ENCODE results near the gene BEX3.
"Not testable (repeated sequence)": the region's sequence is repeated elsewhere in the genome, so short reads cannot be mapped to it uniquely, and the experiment has no call there.

Gene BEX3

GRCh38 chrX:103384672-103385071, 8.3 kb downstream of the BEX3 start:
- no peak for DNase-seq

- DNase-seq = not testable (repeated sequence)
These were observed 9.0 kb downstream of the BEX3 start for GRCh38 chrX:103385283-103385830.

- no peak for DNase-seq
These were observed 10.0 kb downstream of the BEX3 start for GRCh38 chrX:103386332-103386731.

- no peak for DNase-seq
These were observed 17.1 kb downstream of the BEX3 start for GRCh38 chrX:103393487-103393886.

- DNase-seq = peak; percentile 0
These were observed 19.8 kb downstream of the BEX3 start for GRCh38 chrX:103396186-103396585.

- no peak for DNase-seq
These were observed 20.3 kb downstream of the BEX3 start for GRCh38 chrX:103396660-103397059.

GRCh38 chrX:103397707-103398106, 21.4 kb downstream of the BEX3 start:
- DNase-seq = no peak

GRCh38 chrX:103398421-103398864, 22.1 kb downstream of the BEX3 start:
- DNase-seq = no peak

- no peak for DNase-seq
These were observed 23.4 kb downstream of the BEX3 start for GRCh38 chrX:103399744-103400143.

- DNase-seq = no peak
These were observed 24.6 kb downstream of the BEX3 start for GRCh38 chrX:103400931-103401330.

GRCh38 chrX:103404231-103405008, 28.1 kb downstream of the BEX3 start:
- peak; percentile 9 for DNase-seq

GRCh38 chrX:103405009-103405333, 28.6 kb downstream of the BEX3 start:
- no peak for DNase-seq

GRCh38 chrX:103406256-103406655, 29.9 kb downstream of the BEX3 start:
- DNase-seq = no peak

- no peak for DNase-seq
These were observed 31.4 kb downstream of the BEX3 start for GRCh38 chrX:103407776-103408175.

- not testable (repeated sequence) for DNase-seq
These were observed 35.4 kb downstream of the BEX3 start for GRCh38 chrX:103411721-103412120.

- no peak for DNase-seq
These were observed 37.5 kb downstream of the BEX3 start for GRCh38 chrX:103413705-103414387.

- DNase-seq = no peak
These were observed 38.2 kb downstream of the BEX3 start for GRCh38 chrX:103414561-103414960.

GRCh38 chrX:103415068-103415467, 38.7 kb downstream of the BEX3 start:
- no peak for DNase-seq

GRCh38 chrX:103415528-103415927, 39.2 kb downstream of the BEX3 start:
- DNase-seq = no peak

- DNase-seq = no peak
These were observed 41.0 kb downstream of the BEX3 start for GRCh38 chrX:103417370-103417769.

- DNase-seq = no peak
These were observed 41.6 kb downstream of the BEX3 start for GRCh38 chrX:103417933-103418332.

GRCh38 chrX:103418811-103419340, 42.5 kb downstream of the BEX3 start:
- DNase-seq = no peak

GRCh38 chrX:103423955-103424638, 47.8 kb downstream of the BEX3 start:
- no peak for DNase-seq

Data from amniotic stem cell (primary cell).